ENCODE results near the gene PPP6R1.
"Not testable (repeated sequence)": the region's sequence is repeated elsewhere in the genome, so short reads cannot be mapped to it uniquely, and the experiment has no call there.

PPP6R1 gene

DNA sequence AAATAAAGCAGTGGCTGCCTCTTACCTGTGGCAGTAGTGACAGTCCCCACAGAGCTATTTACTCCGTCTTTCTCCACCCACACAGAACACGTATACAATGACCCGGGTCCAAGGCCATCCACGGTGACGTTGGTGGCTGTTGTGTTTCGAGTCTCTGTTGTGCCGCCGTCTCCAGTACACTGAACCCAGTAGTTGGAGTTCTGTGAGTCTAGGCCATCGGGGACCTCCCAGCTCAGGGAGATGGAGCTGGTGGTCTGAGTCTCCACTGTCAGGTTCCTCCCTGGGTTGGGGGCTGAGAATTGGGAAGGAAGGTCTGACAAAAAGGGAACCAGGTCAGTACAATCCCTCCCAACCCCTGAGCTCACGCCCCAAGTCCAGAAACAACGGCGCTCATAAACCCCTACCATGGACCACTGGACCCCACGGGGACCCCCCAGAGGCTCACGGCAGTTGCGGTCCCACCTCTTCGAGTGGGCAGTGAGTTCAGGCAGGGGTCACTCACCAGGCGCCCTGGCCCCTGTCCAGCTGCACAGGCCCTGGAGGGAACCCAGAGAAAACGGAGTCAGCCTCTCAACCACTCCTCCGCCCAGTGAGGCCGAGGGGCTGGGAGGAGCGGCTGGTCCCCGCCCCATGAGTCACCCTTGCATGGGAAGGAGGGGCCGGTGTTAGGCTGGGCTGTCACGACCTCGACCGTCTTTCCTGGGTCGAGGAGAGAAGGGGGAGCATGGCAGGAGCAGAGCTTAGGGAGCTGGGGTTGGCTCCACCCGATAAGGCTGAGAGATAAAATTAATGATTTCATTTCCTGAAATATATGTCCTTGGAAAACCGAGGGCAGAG, 51.9 kb downstream of the PPP6R1 start:
- TF ChIP-seq CTCF (IDR thresholded peaks at IDR 0.05; ENCODE audit: control insufficient read depth, insufficient read depth, low read depth, low read length, missing control alignments), result no peak
- peak; percentile 53 for DNase-seq (ENCODE audit: low read depth)
- H3K4me3 ChIP-seq (ENCODE audit: control insufficient read depth, low read depth, low read length), result peak overlapping the region; percentile 24

- TF ChIP-seq CTCF (IDR thresholded peaks at IDR 0.05; ENCODE audit: control insufficient read depth, insufficient read depth, low read depth, low read length, missing control alignments), result peak; percentile 44
- H3K4me3 ChIP-seq (ENCODE audit: control insufficient read depth, low read depth, low read length); DNase-seq (ENCODE audit: low read depth): not testable (repeated sequence)
These were observed 56.6 kb downstream of the PPP6R1 start for GRCh38 chr19:55202199-55202598.

GRCh38 chr19:55199620-55200204, 59.1 kb downstream of the PPP6R1 start:
- H3K4me3 ChIP-seq (ENCODE audit: control insufficient read depth, low read depth, low read length), result no peak overlapping the region
- DNase-seq (ENCODE audit: low read depth), result no peak
- no peak for TF ChIP-seq CTCF (IDR thresholded peaks at IDR 0.05; ENCODE audit: control insufficient read depth, insufficient read depth, low read depth, low read length, missing control alignments)

DNA sequence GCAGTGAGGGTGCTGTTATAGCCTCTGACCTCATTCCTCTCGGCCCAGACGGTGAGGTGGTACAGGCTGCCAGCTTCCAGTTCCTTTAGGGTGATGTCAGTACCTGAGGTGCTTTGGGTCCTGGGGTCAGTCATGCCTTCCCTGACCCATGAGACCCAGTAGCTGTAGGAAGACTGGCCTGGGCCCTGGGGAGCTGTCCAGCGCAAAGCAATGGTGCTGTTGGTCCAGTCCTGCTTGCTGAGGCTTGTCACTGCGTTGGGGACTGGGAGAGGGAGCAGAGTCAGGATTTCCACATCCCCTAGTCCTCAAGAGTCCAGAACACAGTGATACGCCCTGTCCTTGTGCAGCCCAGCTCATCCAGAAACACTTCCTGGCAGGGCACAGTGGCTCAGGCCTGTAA, 60.2 kb downstream of the PPP6R1 start:
- no peak for DNase-seq (ENCODE audit: low read depth)
- no peak for TF ChIP-seq CTCF (IDR thresholded peaks at IDR 0.05; ENCODE audit: control insufficient read depth, insufficient read depth, low read depth, low read length, missing control alignments)
- H3K4me3 ChIP-seq (ENCODE audit: control insufficient read depth, low read depth, low read length), result no peak overlapping the region

DNA sequence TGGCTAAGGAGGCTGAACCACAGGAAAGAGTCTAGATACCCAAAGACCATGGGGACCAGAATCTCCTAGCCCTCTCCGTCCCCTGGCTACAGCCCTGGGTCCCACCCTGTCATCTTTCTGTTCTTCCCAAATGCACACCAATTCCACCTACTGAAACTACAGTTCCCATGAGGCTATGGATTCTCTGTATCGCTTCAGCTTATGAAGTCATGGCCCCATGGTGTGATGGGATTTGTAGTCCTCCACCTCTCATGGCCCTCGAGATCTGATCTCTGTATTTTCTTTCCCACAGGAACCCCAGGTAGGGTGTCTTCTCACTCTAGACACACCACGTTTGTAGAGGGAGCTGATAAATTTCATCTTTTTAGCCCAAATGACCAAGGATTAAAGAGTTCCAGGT, 61.3 kb downstream of the PPP6R1 start:
- DNase-seq (ENCODE audit: low read depth), result no peak
- H3K4me3 ChIP-seq (ENCODE audit: control insufficient read depth, low read depth, low read length), result no peak overlapping the region
- TF ChIP-seq CTCF (IDR thresholded peaks at IDR 0.05; ENCODE audit: control insufficient read depth, insufficient read depth, low read depth, low read length, missing control alignments), result no peak

DNA sequence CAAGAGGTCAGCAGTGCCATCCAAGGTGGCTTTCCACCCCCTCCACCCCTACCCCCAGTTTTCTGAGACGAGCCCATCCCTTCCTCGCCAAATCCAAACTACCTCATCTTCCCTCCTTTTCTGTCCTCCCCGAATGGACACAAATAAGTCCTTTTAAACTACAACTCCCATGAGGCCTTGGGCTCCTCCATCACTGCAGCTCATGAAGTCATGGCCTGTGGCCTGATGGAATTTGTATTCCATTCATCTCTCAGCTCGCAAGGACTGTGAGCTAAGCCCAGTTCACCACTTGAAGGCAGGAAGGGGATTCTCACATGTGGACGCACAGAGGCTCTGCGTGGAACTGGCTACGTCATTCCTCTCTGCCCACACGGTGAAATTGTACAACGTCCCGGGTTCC, 62.0 kb downstream of the PPP6R1 start:
- DNase-seq (ENCODE audit: low read depth), result no peak
- no peak overlapping the region for H3K4me3 ChIP-seq (ENCODE audit: control insufficient read depth, low read depth, low read length)
- TF ChIP-seq CTCF (IDR thresholded peaks at IDR 0.05; ENCODE audit: control insufficient read depth, insufficient read depth, low read depth, low read length, missing control alignments), result no peak

All from AG09309 (cell line).